ENCODE data around the gene TTLL8. TPM values are rescaled to one million over a fixed set of nuclear protein-coding genes. Genes with fewer than 3 reads are reported as not detected.
"Not testable (repeated sequence)": the region's sequence is repeated elsewhere in the genome, so short reads cannot be mapped to it uniquely, and the experiment has no call there.

Gene TTLL8
- total RNA-seq, 4 donors from 2014 or later = not detected

GRCh38 chr22:49991907-49992533 lies 66.1 kb downstream of the TTLL8 start:
- H3K4me1 ChIP-seq = peaks cover 6 to 19% (median 14%) of the 10 kb centered on the region in 4 donors
- H3K27ac ChIP-seq = no peak overlapping the region
- H3K36me3 ChIP-seq = no peaks in the 10 kb centered on the region
- DNase-seq = no peak
- in situ Hi-C loops (cut with MboI; ENCODE audit: low pct_ligation_motif_present in 1 of 4, low pct_unique_long_range_greater_than_20kb in 1 of 4, low sequenced_read_pairs in 3 of 4) (no loop called here), intact Hi-C loops (cut with DNase I; ENCODE audit: low total_unique reads) (loop anchor here (5.0 kb wide), 1 partner anchor 225 kb away; no protein-coding TSS in a partner anchor)
- H3K27me3 ChIP-seq = no peaks in the 10 kb centered on the region
- H3K4me3 ChIP-seq = no peak overlapping the region
- H3K9me3 ChIP-seq = peaks cover 6 to 16% of the 10 kb centered on the region in 2 donors
- no peak for TF ChIP-seq POLR2A (IDR thresholded peaks at IDR 0.05)
- TF ChIP-seq POLR2AphosphoS5 (IDR thresholded peaks at IDR 0.05) = no peak
- TF ChIP-seq CTCF (IDR thresholded peaks at IDR 0.05) = no peak
- no peak for TF ChIP-seq EP300 (IDR thresholded peaks at IDR 0.05; ENCODE audit: low read depth)
- WGBS, 2 donors (ENCODE audit: low coverage in 1 of 2) = 81 to 100% methylated on average over 1 to 7 of the region's 7 CpGs

GRCh38 chr22:49991167-49991566 lies 66.9 kb downstream of the TTLL8 start:
- H3K27me3 ChIP-seq = peaks cover 7% of the 10 kb centered on the region
- peaks cover 10 to 22% of the 10 kb centered on the region in 2 donors for H3K9me3 ChIP-seq
- H3K4me3 ChIP-seq = no peak overlapping the region
- H3K27ac ChIP-seq = no peak overlapping the region
- in situ Hi-C loops (cut with MboI; ENCODE audit: low pct_ligation_motif_present in 1 of 4, low pct_unique_long_range_greater_than_20kb in 1 of 4, low sequenced_read_pairs in 3 of 4) = no loop called here
- DNase-seq = no peak
- TF ChIP-seq CTCF (IDR thresholded peaks at IDR 0.05) (no peak), EP300 (IDR thresholded peaks at IDR 0.05; ENCODE audit: low read depth) (no peak), POLR2AphosphoS5 (IDR thresholded peaks at IDR 0.05) (no peak), POLR2A (IDR thresholded peaks at IDR 0.05) (no peak)
- H3K36me3 ChIP-seq = no peaks in the 10 kb centered on the region
- intact Hi-C loops (cut with DNase I; ENCODE audit: low total_unique reads) = loop anchor here (5.0 kb wide), 1 partner anchor 224 kb away; no protein-coding TSS in a partner anchor
- WGBS, 2 donors (ENCODE audit: low coverage in 1 of 2) = 89 to 94% methylated on average over 6 of the region's 6 CpGs
- peaks cover under 1 to 11% (median 8%) of the 10 kb centered on the region in 4 donors for H3K4me1 ChIP-seq

- Histone ChIP-seq H3K27me3 (peaks cover 20% of the 10 kb centered on the region), H3K9me3 (peaks cover 12 to 27% of the 10 kb centered on the region in 2 donors)
- DNase-seq, H3K27ac ChIP-seq, H3K4me3 ChIP-seq, H3K36me3 ChIP-seq, H3K4me1 ChIP-seq: not testable (repeated sequence)
- intact Hi-C loops (cut with DNase I; ENCODE audit: low total_unique reads) (loop anchor here (5.0 kb wide), 1 partner anchor 223 kb away; no protein-coding TSS in a partner anchor), in situ Hi-C loops (cut with MboI; ENCODE audit: low pct_ligation_motif_present in 1 of 4, low pct_unique_long_range_greater_than_20kb in 1 of 4, low sequenced_read_pairs in 3 of 4) (loop anchor here in 1 of 4 donors (10.0 kb wide), 1 partner anchor 55 kb away; no protein-coding TSS in a partner anchor)
- whole genome bisulfite sequencing, 2 donors (ENCODE audit: low coverage in 1 of 2) = 96% methylated on average over 8 of the region's 24 CpGs; no CpG with 5 or more reads in 1 of the 2 donors
These were observed 68.3 kb downstream of the TTLL8 start for GRCh38 chr22:49989826-49990225.

GRCh38 chr22:49986325-49986724 lies 71.8 kb downstream of the TTLL8 start:
- no peak for DNase-seq
- peaks cover 9 to 22% of the 10 kb centered on the region in 2 donors for H3K9me3 ChIP-seq
- no peak overlapping the region for H3K27ac ChIP-seq
- H3K27me3 ChIP-seq = peaks cover 51% of the 10 kb centered on the region
- H3K36me3 ChIP-seq = no peaks in the 10 kb centered on the region
- no peak for TF ChIP-seq POLR2AphosphoS5 (IDR thresholded peaks at IDR 0.05)
- TF ChIP-seq EP300 (IDR thresholded peaks at IDR 0.05; ENCODE audit: low read depth) = no peak
- TF ChIP-seq POLR2A (IDR thresholded peaks at IDR 0.05) = no peak
- no peak for TF ChIP-seq CTCF (IDR thresholded peaks at IDR 0.05)
- peaks cover 0 to 10% (median 7%) of the 10 kb centered on the region in 4 donors for H3K4me1 ChIP-seq
- intact Hi-C loops (cut with DNase I; ENCODE audit: low total_unique reads) (no loop called here), in situ Hi-C loops (cut with MboI; ENCODE audit: low pct_ligation_motif_present in 1 of 4, low pct_unique_long_range_greater_than_20kb in 1 of 4, low sequenced_read_pairs in 3 of 4) (loop anchor here in 1 of 4 donors (10.0 kb wide), 1 partner anchor 52 kb away; no protein-coding TSS in a partner anchor)
- 96 to 100% methylated on average over 2 of the region's 2 CpGs for WGBS, 2 donors (ENCODE audit: low coverage in 1 of 2)
- no peak overlapping the region for H3K4me3 ChIP-seq
